ENCODE results near the gene GOLGA6A. TPM values are rescaled to one million over a fixed set of nuclear protein-coding genes. Genes with fewer than 3 reads are reported as not detected.

The GOLGA6A gene
- total RNA-seq, 1 experiment from 2014 or later, result not detected

GRCh38 chr15:74127954-74128784 lies 45.8 kb upstream of the GOLGA6A start:
- ATAC-seq (peak; percentile 56), DNase-seq (no peak)
- TF ChIP-seq EZH2phosphoT487 (IDR thresholded peaks at IDR 0.05; ENCODE audit: borderline replicate concordance, low read length) (no peak), EZH2 (IDR thresholded peaks at IDR 0.05; ENCODE audit: low read length, unreplicated experiment) (peak; percentile 69)
- peaks cover 4% of the 10 kb centered on the region; the same call in 1 of the 2 replicates for H3K4me1 ChIP-seq (ENCODE audit: insufficient read depth, low read length)
- no peak overlapping the region for H3K9ac ChIP-seq (ENCODE audit: low read length)
- no peak overlapping the region for H3K27ac ChIP-seq (ENCODE audit: low read length)
- no peaks in the 10 kb centered on the region for H3K9me3 ChIP-seq (ENCODE audit: low read length)
- intact Hi-C loops (cut with micrococcal nuclease), result loop anchor here (1.0 to 5.0 kb wide), 2 partner anchors 179 to 194 kb away; no protein-coding TSS in a partner anchor
- peak overlapping the region; percentile 68 for H3K4me3 ChIP-seq (ENCODE audit: low read length)
- H3K27me3 ChIP-seq (ENCODE audit: low read length), result peaks cover 65% of the 10 kb centered on the region
- H3K4me2 ChIP-seq (ENCODE audit: low read length), result peak overlapping the region; percentile 97
- H3F3A ChIP-seq (ENCODE audit: low read length, unreplicated experiment), result no peaks in the 10 kb centered on the region
- no TSS peak for BruUV-seq (replicated peaks)
- no peaks in the 10 kb centered on the region for H3K36me3 ChIP-seq (ENCODE audit: low read depth, low read length)
- peak overlapping the region; percentile 71 for H2AFZ ChIP-seq (ENCODE audit: low read length)
- no peaks in the 10 kb centered on the region for H4K20me1 ChIP-seq (ENCODE audit: low read length)
- POLR2A ChIA-PET (ENCODE audit: unreplicated experiment), result no interaction called here
- H3K79me2 ChIP-seq (ENCODE audit: low read length), result no peaks in the 10 kb centered on the region
- CTCF ChIA-PET, result interaction anchor here (0.5 to 1.7 kb wide), 8 partner anchors 10 to 194 kb away, joined by 3 to 18 read pairs (median 4); no protein-coding TSS in a partner anchor
- H3K9me2 ChIP-seq (replicated peaks; ENCODE audit: low read length), result no peaks in the 10 kb centered on the region

- no peak overlapping the region for H3K9ac ChIP-seq (ENCODE audit: low read length)
- ChIA-PET CTCF (interaction anchor here (0.7 to 1.7 kb wide), 4 partner anchors 52 to 180 kb away, joined by 3 to 18 read pairs (median 7); no protein-coding TSS in a partner anchor), POLR2A (ENCODE audit: unreplicated experiment) (no interaction called here)
- ATAC-seq (peak; percentile 97), DNase-seq (peak; percentile 86)
- intact Hi-C loops (cut with micrococcal nuclease), result loop anchor here (1.0 to 5.0 kb wide), 2 partner anchors 180 to 195 kb away; no protein-coding TSS in a partner anchor
- H3K27me3 ChIP-seq (ENCODE audit: low read length), result peaks cover 70% of the 10 kb centered on the region
- peak overlapping the region; percentile 68 for H3K4me3 ChIP-seq (ENCODE audit: low read length)
- no TSS peak for BruUV-seq (replicated peaks)
- no peaks in the 10 kb centered on the region for H3K9me2 ChIP-seq (replicated peaks; ENCODE audit: low read length)
- no peaks in the 10 kb centered on the region for H3K9me3 ChIP-seq (ENCODE audit: low read length)
- H4K20me1 ChIP-seq (ENCODE audit: low read length), result no peaks in the 10 kb centered on the region
- TF ChIP-seq CTCF (conservative IDR thresholded peaks at IDR 0.05; ENCODE audit: low read depth, low read length) (peak; percentile 77), EZH2phosphoT487 (IDR thresholded peaks at IDR 0.05; ENCODE audit: borderline replicate concordance, low read length) (no peak)
- H3K36me3 ChIP-seq (ENCODE audit: low read depth, low read length), result no peaks in the 10 kb centered on the region
- peak overlapping the region; percentile 71 for H2AFZ ChIP-seq (ENCODE audit: low read length)
- no peaks in the 10 kb centered on the region for H3K79me2 ChIP-seq (ENCODE audit: low read length)
- H3F3A ChIP-seq (ENCODE audit: low read length, unreplicated experiment), result no peaks in the 10 kb centered on the region
- peak overlapping the region; percentile 97 for H3K4me2 ChIP-seq (ENCODE audit: low read length)
- no peak overlapping the region for H3K27ac ChIP-seq (ENCODE audit: low read length)
- H3K4me1 ChIP-seq (ENCODE audit: insufficient read depth, low read length), result peaks cover 4% of the 10 kb centered on the region; the same call in 1 of the 2 replicates
Measured at GRCh38 chr15:74127255-74127953, 45.1 kb upstream of the GOLGA6A start.

- intact Hi-C loops (cut with micrococcal nuclease), result loop anchor here (5.0 kb wide), 1 partner anchor 198 kb away; no protein-coding TSS in a partner anchor
- Histone ChIP-seq H3K9me2 (replicated peaks; ENCODE audit: low read length) (no peaks in the 10 kb centered on the region), H3K4me2 (ENCODE audit: low read length) (no peak overlapping the region), H3K4me3 (ENCODE audit: low read length) (no peak overlapping the region), H3K27ac (ENCODE audit: low read length) (no peak overlapping the region), H3K79me2 (ENCODE audit: low read length) (no peaks in the 10 kb centered on the region), H3K27me3 (ENCODE audit: low read length) (peaks cover 46% of the 10 kb centered on the region), H2AFZ (ENCODE audit: low read length) (no peak overlapping the region), H4K20me1 (ENCODE audit: low read length) (no peaks in the 10 kb centered on the region), H3F3A (ENCODE audit: low read length, unreplicated experiment) (no peaks in the 10 kb centered on the region), H3K36me3 (ENCODE audit: low read depth, low read length) (no peaks in the 10 kb centered on the region), H3K9ac (ENCODE audit: low read length) (no peak overlapping the region), H3K4me1 (ENCODE audit: insufficient read depth, low read length) (no peaks in the 10 kb centered on the region; the same call in 1 of the 2 replicates), H3K9me3 (ENCODE audit: low read length) (no peaks in the 10 kb centered on the region)
- DNase-seq (no peak), ATAC-seq (no peak)
- BruUV-seq (replicated peaks), result no TSS peak
- TF ChIP-seq EZH2phosphoT487 (IDR thresholded peaks at IDR 0.05; ENCODE audit: borderline replicate concordance, low read length) (no peak), EZH2 (IDR thresholded peaks at IDR 0.05; ENCODE audit: low read length, unreplicated experiment) (no peak), CTCF (conservative IDR thresholded peaks at IDR 0.05; ENCODE audit: low read depth, low read length) (no peak)
- ChIA-PET CTCF (no interaction called here), POLR2A (ENCODE audit: unreplicated experiment) (no interaction called here)
Measured at GRCh38 chr15:74124759-74125158, 42.4 kb upstream of the GOLGA6A start.
